HCT116 (cell line): Measurements from ENCODE around the gene CACNB3. TPM values are rescaled to one million over a fixed set of nuclear protein-coding genes. Genes with fewer than 3 reads are reported as not detected.

ENCODE experiments used
- ATAC-seq: fragments of 200-7000 bp; cut with Tn5 transposase; 2 replicates; pipeline ENCODE4 v1.9.1; 2020; ENCODE audit warnings: mild to moderate bottlenecking, moderate library complexity
- BruUV-seq: library from RNA; stranded (reverse); fragments of 400-500 nt; replicated peaks from 2 replicates; lab custom pipeline; 2021; lab: Mats Ljungman, UMichigan
- CTCF ChIA-PET: fragments of 300-600 bp; sonication (Branson Sonifier 250); formaldehyde crosslinking; loops from one replicate; lab custom pipeline; 2021; ENCODE audit warnings: antibody characterized with exemption; lab: Charles Lee
- POLR2A ChIA-PET: fragments of 300-600, 350-600 bp; sonication (Branson Sonifier 250); formaldehyde crosslinking; loops from one replicate; lab custom pipeline; 2021; ENCODE audit warnings: antibody characterized with exemption; lab: Charles Lee
- RAD21 ChIA-PET, 2 experiments: fragments of 300-600 bp; sonication (Branson Sonifier 250); formaldehyde crosslinking; loops; one replicate each; lab custom pipeline; 2023; ENCODE audit warnings: low total read pairs in 2 of 2; ENCODE audit not compliant: uncharacterized antibody in 2 of 2, unreplicated experiment in 2 of 2, low non-redundant PET in 1 of 2; lab: Charles Lee
- DNase-seq: peaks from one replicate; pipeline ENCODE4 v3.0.0-alpha.2; 2010; ENCODE audit warnings: low read depth, low spot score
- H2AFZ ChIP-seq: fragments of 200-600 bp; shearing (Covaris generic), sonication (generic); 2 replicates; pipeline ENCODE4 v1.6.1; 2017; ENCODE audit warnings: low read depth, mixed run types, mixed read lengths, antibody characterized with exemption, low read length; ENCODE audit not compliant: poor library complexity, severe bottlenecking
- H3K27ac ChIP-seq: 2 replicates; pipeline ENCODE4 v1.5.1; 2012; ENCODE audit warnings: low read depth, low read length
- H3K27me3 ChIP-seq: fragments of 200-600 bp; sonication (generic); 2 replicates; pipeline ENCODE4 v1.6.1; 2016; ENCODE audit warnings: mixed run types, low read length, mixed read lengths; ENCODE audit not compliant: insufficient read depth
- H3K36me3 ChIP-seq, 2 experiments: fragments of 200-500 bp in 1 of 2; fragments of 200-600 bp in 1 of 2; sonication (Bioruptor generic) in 1 of 2; sonication (generic) in 1 of 2; 2 replicates each; pipeline versions ENCODE4 v1.5.1 to v1.6.1; 2014 to 2016; ENCODE audit warnings: low read length in 2 of 2, inconsistent platforms in 1 of 2, mixed read lengths in 1 of 2, mixed run types in 1 of 2; ENCODE audit not compliant: insufficient read depth in 2 of 2, control insufficient read depth in 1 of 2
- H3K4me1 ChIP-seq, 2 experiments: fragments of 200-600 bp in 1 of 2; sonication (generic) in 1 of 2; 2 replicates each; pipeline versions ENCODE4 v1.5.1 to v1.6.1; 2012 to 2017; ENCODE audit warnings: low read length in 2 of 2, inconsistent platforms in 1 of 2, mild to moderate bottlenecking in 1 of 2, mixed read lengths in 1 of 2, mixed run types in 1 of 2, moderate library complexity in 1 of 2; ENCODE audit not compliant: insufficient read depth in 2 of 2, control insufficient read depth in 1 of 2
- H3K4me2 ChIP-seq: fragments of 200-600 bp; sonication (generic); 2 replicates; pipeline ENCODE4 v1.6.1; 2017; ENCODE audit warnings: mixed run types, low read length, mixed read lengths
- H3K4me3 ChIP-seq, 2 experiments: fragments of 200-600 bp in 1 of 2; sonication (generic) in 1 of 2; replicated peaks in 1 of 2; 2 replicates each; pipeline ENCODE4 v1.5.1; 2011 to 2016; ENCODE audit warnings: low read length in 2 of 2, control low read depth in 1 of 2, low read depth in 1 of 2, mild to moderate bottlenecking in 1 of 2, mixed read lengths in 1 of 2, mixed run types in 1 of 2
- H3K79me2 ChIP-seq: fragments of 200-600 bp; sonication (generic); 2 replicates; pipeline ENCODE4 v1.6.1; 2017; ENCODE audit warnings: mild to moderate bottlenecking, mixed run types, low read length, moderate library complexity, mixed read lengths; ENCODE audit not compliant: insufficient read depth
- H3K9ac ChIP-seq: fragments of 200-600 bp; sonication (generic); 2 replicates; pipeline ENCODE4 v1.6.1; 2016; ENCODE audit warnings: low read length, mixed read lengths
- H3K9me2 ChIP-seq: fragments of 200-600 bp; sonication (generic), shearing (Covaris generic); 2 replicates; pipeline ENCODE4 v1.6.1; 2017; ENCODE audit warnings: mixed run types, mild to moderate bottlenecking, moderate library complexity; ENCODE audit not compliant: insufficient read depth
- H3K9me3 ChIP-seq, 2 experiments: fragments of 200-500 bp in 1 of 2; fragments of 200-600 bp in 1 of 2; sonication (Bioruptor generic) in 1 of 2; sonication (generic) in 1 of 2; 2 replicates each; pipeline ENCODE4 v1.6.1; 2014 to 2017; ENCODE audit warnings: low read length in 2 of 2, mixed read lengths in 2 of 2, inconsistent platforms in 1 of 2, low read depth in 1 of 2, mild to moderate bottlenecking in 1 of 2, mixed run types in 1 of 2, moderate library complexity in 1 of 2; ENCODE audit not compliant: control insufficient read depth in 1 of 2, insufficient read depth in 1 of 2
- H4K20me1 ChIP-seq: fragments of 200-600 bp; sonication (generic), shearing (Covaris generic); 2 replicates; pipeline ENCODE4 v1.6.1; 2017; ENCODE audit warnings: mixed run types, mild to moderate bottlenecking, moderate library complexity; ENCODE audit not compliant: insufficient read depth
- CBX3 ChIP-seq: IDR thresholded peaks from 2 replicates; pipeline ENCODE4 v1.6.1; 2012; ENCODE audit warnings: low read depth
- CEBPB ChIP-seq: IDR thresholded peaks from 2 replicates; pipeline ENCODE4 v1.6.1; 2012; ENCODE audit warnings: low read depth
- EGR1 ChIP-seq: IDR thresholded peaks from 2 replicates; pipeline ENCODE4 v1.6.1; 2012; ENCODE audit warnings: low read depth
- EZH2 ChIP-seq: fragments of 200-600 bp; sonication (generic); IDR thresholded peaks from 2 replicates; pipeline ENCODE4 v1.6.1; 2017; ENCODE audit warnings: antibody characterized with exemption, mixed run types
- EZH2phosphoT487 ChIP-seq: fragments of 200-600 bp; IDR thresholded peaks from 2 replicates; pipeline ENCODE4 v1.6.1; 2018; ENCODE audit warnings: antibody characterized with exemption, borderline replicate concordance
- FOSL1 ChIP-seq: IDR thresholded peaks from 2 replicates; pipeline ENCODE4 v1.6.1; 2012; ENCODE audit warnings: low read depth
- POLR2A ChIP-seq: IDR thresholded peaks from 2 replicates; pipeline ENCODE4 v1.7.0; 2011; ENCODE audit warnings: borderline replicate concordance; ENCODE audit not compliant: insufficient read depth, insufficient read length; ENCODE audit errors: extremely low read depth
- POLR2AphosphoS5 ChIP-seq: IDR thresholded peaks from 2 replicates; pipeline ENCODE4 v1.6.1; 2011; ENCODE audit warnings: mild to moderate bottlenecking, low read depth, low read length, moderate library complexity
- REST ChIP-seq: IDR thresholded peaks from 2 replicates; pipeline ENCODE4 v1.6.1; 2012; ENCODE audit warnings: low read depth
- SIN3A ChIP-seq: IDR thresholded peaks from 2 replicates; pipeline ENCODE4 v1.6.1; 2012; ENCODE audit warnings: low read depth
- SRF ChIP-seq: IDR thresholded peaks from 2 replicates; pipeline ENCODE4 v1.6.1; 2012; ENCODE audit warnings: low read depth
- intact Hi-C: fragments of 100-400 bp; cut with micrococcal nuclease; formaldehyde crosslinking; loops from 2 replicates; pipeline ENCODE4 v1.10.0; 2022
- total RNA-seq: library from RNA; stranded (reverse); gene quantifications from one replicate; pipeline ENCODE4 v1.2.1, GENCODE V29; 2021; ENCODE audit not compliant: unreplicated experiment
- TF ChIP-seq, protein P1 (sequence below): IDR thresholded peaks from 2 replicates; pipeline ENCODE4 v1.6.1; 2012
- TF ChIP-seq, protein P2 (sequence below): IDR thresholded peaks from 2 replicates; pipeline ENCODE4 v1.6.1; 2011; ENCODE audit warnings: mild to moderate bottlenecking, low read length, moderate library complexity; ENCODE audit not compliant: insufficient replicate concordance; ENCODE audit errors: extremely low read depth
- TF ChIP-seq, protein P3 (sequence below): IDR thresholded peaks from 2 replicates; pipeline ENCODE4 v1.6.1; 2012

Gene CACNB3
- total RNA-seq, 1 experiment from 2014 or later = 22.0 TPM

GRCh38 chr12:48810903-48811431, 7.3 kb upstream of the CACNB3 start:
- Histone ChIP-seq H3K4me2 (peak overlapping the region; percentile 55), H3K27ac (no peak overlapping the region), H2AFZ (no peak overlapping the region), H4K20me1 (no peaks in the 10 kb centered on the region), H3K36me3 (no peaks in the 10 kb centered on the region), H3K79me2 (no peaks in the 10 kb centered on the region), H3K9ac (peak overlapping the region; percentile 16; the same call in 1 of the 2 replicates), H3K27me3 (no peaks in the 10 kb centered on the region), H3K4me3 (no peak overlapping the region), H3K9me3 (no peaks in the 10 kb centered on the region), H3K9me2 (no peaks in the 10 kb centered on the region), H3K4me1 (peaks cover 14 to 33% of the 10 kb centered on the region in 2 experiments)
- intact Hi-C loops = no loop called here
- ChIA-PET RAD21 (no interaction called here), CTCF (interaction anchor here (1.0 to 1.3 kb wide), 2 partner anchors 42 to 58 kb away, joined by 3 to 6 read pairs; no protein-coding TSS in a partner anchor), POLR2A (no interaction called here)
- ATAC-seq = no peak
- DNase-seq = no peak
- TF ChIP-seq SIN3A (no peak), EZH2 (no peak), POLR2AphosphoS5 (no peak), REST (no peak), SRF (no peak), CBX3 (no peak), EGR1 (no peak), EZH2phosphoT487 (no peak), POLR2A (no peak), FOSL1 (no peak), CEBPB (no peak)
- TF ChIP-seq, protein P1, sequence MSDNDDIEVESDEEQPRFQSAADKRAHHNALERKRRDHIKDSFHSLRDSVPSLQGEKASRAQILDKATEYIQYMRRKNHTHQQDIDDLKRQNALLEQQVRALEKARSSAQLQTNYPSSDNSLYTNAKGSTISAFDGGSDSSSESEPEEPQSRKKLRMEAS = no peak
- TF ChIP-seq, protein P2, sequence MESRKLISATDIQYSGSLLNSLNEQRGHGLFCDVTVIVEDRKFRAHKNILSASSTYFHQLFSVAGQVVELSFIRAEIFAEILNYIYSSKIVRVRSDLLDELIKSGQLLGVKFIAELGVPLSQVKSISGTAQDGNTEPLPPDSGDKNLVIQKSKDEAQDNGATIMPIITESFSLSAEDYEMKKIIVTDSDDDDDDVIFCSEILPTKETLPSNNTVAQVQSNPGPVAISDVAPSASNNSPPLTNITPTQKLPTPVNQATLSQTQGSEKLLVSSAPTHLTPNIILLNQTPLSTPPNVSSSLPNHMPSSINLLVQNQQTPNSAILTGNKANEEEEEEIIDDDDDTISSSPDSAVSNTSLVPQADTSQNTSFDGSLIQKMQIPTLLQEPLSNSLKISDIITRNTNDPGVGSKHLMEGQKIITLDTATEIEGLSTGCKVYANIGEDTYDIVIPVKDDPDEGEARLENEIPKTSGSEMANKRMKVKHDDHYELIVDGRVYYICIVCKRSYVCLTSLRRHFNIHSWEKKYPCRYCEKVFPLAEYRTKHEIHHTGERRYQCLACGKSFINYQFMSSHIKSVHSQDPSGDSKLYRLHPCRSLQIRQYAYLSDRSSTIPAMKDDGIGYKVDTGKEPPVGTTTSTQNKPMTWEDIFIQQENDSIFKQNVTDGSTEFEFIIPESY = no peak
- TF ChIP-seq, protein P3, sequence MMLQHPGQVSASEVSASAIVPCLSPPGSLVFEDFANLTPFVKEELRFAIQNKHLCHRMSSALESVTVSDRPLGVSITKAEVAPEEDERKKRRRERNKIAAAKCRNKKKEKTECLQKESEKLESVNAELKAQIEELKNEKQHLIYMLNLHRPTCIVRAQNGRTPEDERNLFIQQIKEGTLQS = no peak
- no TSS peak for BruUV-seq
